IPS-18c (cell line): ENCODE results near the gene MOSPD2.

Experiments used
- H3K4me3 ChIP-seq: 2 replicates; pipeline ENCODE4 v1.7.0; 2013; ENCODE audit warnings: low read depth, mild to moderate bottlenecking, low read length, moderate library complexity; ENCODE audit not compliant: insufficient read depth
- H3K9me3 ChIP-seq: one replicate; pipeline ENCODE4 v1.6.1; 2013; ENCODE audit warnings: mild to moderate bottlenecking, low read length, moderate library complexity; ENCODE audit not compliant: control insufficient read depth, insufficient read depth

The MOSPD2 gene

GRCh38 chrX:14942341-14942740, 69.1 kb downstream of the MOSPD2 start:
- no peak overlapping the region for H3K4me3 ChIP-seq
- H3K9me3 ChIP-seq = peaks cover 2% of the 10 kb centered on the region

GRCh38 chrX:14943962-14944361, 70.7 kb downstream of the MOSPD2 start:
- Histone ChIP-seq H3K9me3 (peaks cover 2% of the 10 kb centered on the region), H3K4me3 (no peak overlapping the region)

GRCh38 chrX:14946606-14947155, 73.5 kb downstream of the MOSPD2 start:
- no peaks in the 10 kb centered on the region for H3K9me3 ChIP-seq
- no peak overlapping the region for H3K4me3 ChIP-seq

- Histone ChIP-seq H3K9me3 (no peaks in the 10 kb centered on the region), H3K4me3 (no peak overlapping the region)
Observed at GRCh38 chrX:14948691-14949090, 75.5 kb downstream of the MOSPD2 start.

- H3K9me3 ChIP-seq = peaks cover 5% of the 10 kb centered on the region
- no peak overlapping the region for H3K4me3 ChIP-seq
Observed at GRCh38 chrX:14956813-14957582, 83.8 kb downstream of the MOSPD2 start.

- Histone ChIP-seq H3K4me3 (no peak overlapping the region), H3K9me3 (no peaks in the 10 kb centered on the region)
Observed at GRCh38 chrX:14963447-14964236, 90.4 kb downstream of the MOSPD2 start.

- no peaks in the 10 kb centered on the region for H3K9me3 ChIP-seq
- H3K4me3 ChIP-seq = no peak overlapping the region
Observed at GRCh38 chrX:14964500-14964899, 91.3 kb downstream of the MOSPD2 start.
